ENCODE results near the gene RSAD2.

Gene RSAD2

GRCh38 chr2:6846967-6847681, 30.5 kb upstream of the RSAD2 start:
- no peak for DNase-seq
- Histone ChIP-seq H3K36me3 (replicated peaks; ENCODE audit: insufficient read depth, low read length) (no peaks in the 10 kb centered on the region), H3K79me2 (ENCODE audit: low read length) (no peaks in the 10 kb centered on the region), H3K4me1 (ENCODE audit: low read length) (no peaks in the 10 kb centered on the region), H2AFZ (ENCODE audit: low read length) (no peak overlapping the region), H3F3A (ENCODE audit: insufficient read depth, low read length) (no peaks in the 10 kb centered on the region), H3K27me3 (replicated peaks; ENCODE audit: insufficient read depth, low read length) (no peaks in the 10 kb centered on the region), H3K9me2 (replicated peaks; ENCODE audit: insufficient read depth, low read length) (no peaks in the 10 kb centered on the region), H3K4me3 (ENCODE audit: low read length) (no peak overlapping the region), H4K20me1 (ENCODE audit: insufficient read depth, low read length) (no peaks in the 10 kb centered on the region), H3K9ac (ENCODE audit: low read length) (no peak overlapping the region), H3K4me2 (ENCODE audit: low read depth, low read length) (no peak overlapping the region), H3K27ac (ENCODE audit: low read length) (no peak overlapping the region), H3K9me3 (replicated peaks; ENCODE audit: insufficient read depth, low read length) (no peaks in the 10 kb centered on the region)
- TF ChIP-seq EZH2phosphoT487 (IDR thresholded peaks at IDR 0.05; ENCODE audit: low read length) (no peak), EZH2 (optimal IDR thresholded peaks at IDR 0.05; ENCODE audit: low read depth, low read length) (no peak), CTCF (IDR thresholded peaks at IDR 0.05; ENCODE audit: low read length) (no peak)

GRCh38 chr2:6852195-6852594, 25.4 kb upstream of the RSAD2 start:
- Histone ChIP-seq H3K4me3 (ENCODE audit: low read length) (no peak overlapping the region), H2AFZ (ENCODE audit: low read length) (no peak overlapping the region), H3K27ac (ENCODE audit: low read length) (no peak overlapping the region), H3F3A (ENCODE audit: insufficient read depth, low read length) (no peaks in the 10 kb centered on the region), H3K36me3 (replicated peaks; ENCODE audit: insufficient read depth, low read length) (no peaks in the 10 kb centered on the region), H4K20me1 (ENCODE audit: insufficient read depth, low read length) (no peaks in the 10 kb centered on the region), H3K27me3 (replicated peaks; ENCODE audit: insufficient read depth, low read length) (no peaks in the 10 kb centered on the region), H3K4me2 (ENCODE audit: low read depth, low read length) (no peak overlapping the region), H3K79me2 (ENCODE audit: low read length) (no peaks in the 10 kb centered on the region), H3K9me3 (replicated peaks; ENCODE audit: insufficient read depth, low read length) (no peaks in the 10 kb centered on the region), H3K4me1 (ENCODE audit: low read length) (no peaks in the 10 kb centered on the region), H3K9me2 (replicated peaks; ENCODE audit: insufficient read depth, low read length) (no peaks in the 10 kb centered on the region), H3K9ac (ENCODE audit: low read length) (no peak overlapping the region)
- no peak for DNase-seq
- no peak for TF ChIP-seq EZH2 (optimal IDR thresholded peaks at IDR 0.05; ENCODE audit: low read depth, low read length)
- no peak for TF ChIP-seq EZH2phosphoT487 (IDR thresholded peaks at IDR 0.05; ENCODE audit: low read length)
- TF ChIP-seq CTCF (IDR thresholded peaks at IDR 0.05; ENCODE audit: low read length) = no peak

- Histone ChIP-seq H3K79me2 (ENCODE audit: low read length) (no peaks in the 10 kb centered on the region), H3F3A (ENCODE audit: insufficient read depth, low read length) (no peaks in the 10 kb centered on the region), H4K20me1 (ENCODE audit: insufficient read depth, low read length) (no peaks in the 10 kb centered on the region), H3K36me3 (replicated peaks; ENCODE audit: insufficient read depth, low read length) (no peaks in the 10 kb centered on the region), H3K4me3 (ENCODE audit: low read length) (no peak overlapping the region), H3K9ac (ENCODE audit: low read length) (no peak overlapping the region), H3K4me1 (ENCODE audit: low read length) (no peaks in the 10 kb centered on the region), H3K27me3 (replicated peaks; ENCODE audit: insufficient read depth, low read length) (no peaks in the 10 kb centered on the region), H3K27ac (ENCODE audit: low read length) (no peak overlapping the region), H3K9me3 (replicated peaks; ENCODE audit: insufficient read depth, low read length) (no peaks in the 10 kb centered on the region), H3K9me2 (replicated peaks; ENCODE audit: insufficient read depth, low read length) (no peaks in the 10 kb centered on the region), H2AFZ (ENCODE audit: low read length) (no peak overlapping the region), H3K4me2 (ENCODE audit: low read depth, low read length) (no peak overlapping the region)
- no peak for DNase-seq
- TF ChIP-seq EZH2phosphoT487 (IDR thresholded peaks at IDR 0.05; ENCODE audit: low read length) (no peak), CTCF (IDR thresholded peaks at IDR 0.05; ENCODE audit: low read length) (no peak)
These were observed 23.2 kb upstream of the RSAD2 start for GRCh38 chr2:6854416-6854815.

All from MM.1S (cell line).